Adipose tissue (tissue), 3 donors: Measurements from ENCODE around the gene SIK3. TPM values are rescaled to one million over a fixed set of nuclear protein-coding genes. Genes with fewer than 3 reads are reported as not detected.

Source experiments
- H3K27ac ChIP-seq: one replicate; pipeline ENCODE4 v1.5.1; 2013; ENCODE audit warnings: low read depth, low read length
- WGBS, 3 donors: extraction: QIAGEN DNeasy Blood & Tissue Kit; methylation state at CpG; one replicate each; pipeline ENCODE4 v1.1.7; 2013; 5-methylcytosine and 5-hydroxymethylcytosine counted together
- polyA plus RNA-seq, 3 donors: library from polyadenylated mRNA; stranded (reverse); fragments of 200-250 nt; gene quantifications; one replicate each; pipeline ENCODE4 v1.2.3, GENCODE V29; 2013
- donor health status: healthy with polysubstance abuse.
- donor health status: Bipolar disorder and iron deficiency.
- donor health status: healthy.

Gene SIK3
- polyA plus RNA-seq, 3 donors, result 8.5 to 13.8 (median 11.2) TPM

DNA sequence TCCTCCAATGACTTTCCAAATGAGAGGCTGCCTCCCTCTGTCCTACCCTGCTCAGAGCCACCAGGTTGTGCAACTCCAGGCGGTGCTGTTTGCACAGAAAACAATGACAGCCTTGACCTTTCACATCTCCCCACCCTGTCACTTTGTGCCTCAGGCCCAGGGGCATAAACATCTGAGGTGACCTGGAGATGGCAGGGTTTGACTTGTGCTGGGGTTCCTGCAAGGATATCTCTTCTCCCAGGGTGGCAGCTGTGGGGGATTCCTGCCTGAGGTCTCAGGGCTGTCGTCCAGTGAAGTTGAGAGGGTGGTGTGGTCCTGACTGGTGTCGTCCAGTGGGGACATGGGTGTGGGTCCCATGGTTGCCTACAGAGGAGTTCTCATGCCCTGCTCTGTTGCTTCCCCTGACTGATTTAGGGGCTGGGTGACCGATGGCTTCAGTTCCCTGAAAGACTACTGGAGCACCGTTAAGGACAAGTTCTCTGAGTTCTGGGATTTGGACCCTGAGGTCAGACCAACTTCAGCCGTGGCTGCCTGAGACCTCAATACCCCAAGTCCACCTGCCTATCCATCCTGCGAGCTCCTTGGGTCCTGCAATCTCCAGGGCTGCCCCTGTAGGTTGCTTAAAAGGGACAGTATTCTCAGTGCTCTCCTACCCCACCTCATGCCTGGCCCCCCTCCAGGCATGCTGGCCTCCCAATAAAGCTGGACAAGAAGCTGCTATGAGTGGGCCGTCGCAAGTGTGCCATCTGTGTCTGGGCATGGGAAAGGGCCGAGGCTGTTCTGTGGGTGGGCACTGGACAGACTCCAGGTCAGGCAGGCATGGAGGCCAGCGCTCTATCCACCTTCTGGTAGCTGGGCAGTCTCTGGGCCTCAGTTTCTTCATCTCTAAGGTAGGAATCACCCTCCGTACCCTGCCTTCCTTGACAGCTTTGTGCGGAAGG, 265.6 kb downstream of the SIK3 start:
- 80 to 83% (median 82%) methylated on average over 12 to 13 of the region's 13 CpGs for WGBS, 3 donors
- no peak overlapping the region for H3K27ac ChIP-seq

DNA sequence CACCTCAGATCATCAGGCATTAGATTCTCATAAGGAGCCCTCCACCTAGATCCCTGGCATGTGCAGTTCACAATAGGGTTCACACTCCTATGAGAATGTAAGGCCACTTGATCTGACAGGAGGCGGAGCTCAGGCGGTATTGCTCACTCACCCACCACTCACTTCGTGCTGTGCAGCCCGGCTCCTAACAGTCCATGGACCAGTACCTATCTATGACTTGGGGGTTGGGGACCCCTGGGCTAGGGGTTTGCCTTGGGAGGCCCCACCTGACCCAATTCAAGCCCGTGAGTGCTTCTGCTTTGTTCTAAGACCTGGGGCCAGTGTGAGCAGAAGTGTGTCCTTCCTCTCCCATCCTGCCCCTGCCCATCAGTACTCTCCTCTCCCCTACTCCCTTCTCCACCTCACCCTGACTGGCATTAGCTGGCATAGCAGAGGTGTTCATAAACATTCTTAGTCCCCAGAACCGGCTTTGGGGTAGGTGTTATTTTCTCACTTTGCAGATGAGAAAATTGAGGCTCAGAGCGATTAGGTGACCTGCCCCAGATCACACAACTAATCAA, 266.4 kb downstream of the SIK3 start:
- no peak overlapping the region for H3K27ac ChIP-seq
- WGBS, 3 donors, result 87 to 97% (median 96%) methylated on average over 7 of the region's 7 CpGs

DNA sequence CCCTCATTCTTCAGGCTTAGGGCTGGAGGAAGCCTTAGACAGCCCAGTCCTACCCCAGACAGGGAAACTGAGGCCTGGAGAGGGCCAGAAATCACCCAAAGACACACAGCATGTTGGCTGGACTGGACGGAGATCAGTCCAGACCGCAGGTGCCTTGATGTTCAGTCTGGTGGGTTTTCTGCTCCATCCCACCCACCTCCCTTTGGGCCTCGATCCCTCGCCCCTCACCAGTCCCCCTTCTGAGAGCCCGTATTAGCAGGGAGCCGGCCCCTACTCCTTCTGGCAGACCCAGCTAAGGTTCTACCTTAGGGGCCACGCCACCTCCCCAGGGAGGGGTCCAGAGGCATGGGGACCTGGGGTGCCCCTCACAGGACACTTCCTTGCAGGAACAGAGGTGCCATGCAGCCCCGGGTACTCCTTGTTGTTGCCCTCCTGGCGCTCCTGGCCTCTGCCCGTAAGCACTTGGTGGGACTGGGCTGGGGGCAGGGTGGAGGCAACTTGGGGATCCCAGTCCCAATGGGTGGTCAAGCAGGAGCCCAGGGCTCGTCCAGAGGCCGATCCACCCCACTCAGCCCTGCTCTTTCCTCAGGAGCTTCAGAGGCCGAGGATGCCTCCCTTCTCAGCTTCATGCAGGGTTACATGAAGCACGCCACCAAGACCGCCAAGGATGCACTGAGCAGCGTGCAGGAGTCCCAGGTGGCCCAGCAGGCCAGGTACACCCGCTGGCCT, 267.9 kb downstream of the SIK3 start:
- no peak overlapping the region for H3K27ac ChIP-seq
- WGBS, 3 donors, result 90 to 96% (median 93%) methylated on average over 17 of the region's 17 CpGs

DNA sequence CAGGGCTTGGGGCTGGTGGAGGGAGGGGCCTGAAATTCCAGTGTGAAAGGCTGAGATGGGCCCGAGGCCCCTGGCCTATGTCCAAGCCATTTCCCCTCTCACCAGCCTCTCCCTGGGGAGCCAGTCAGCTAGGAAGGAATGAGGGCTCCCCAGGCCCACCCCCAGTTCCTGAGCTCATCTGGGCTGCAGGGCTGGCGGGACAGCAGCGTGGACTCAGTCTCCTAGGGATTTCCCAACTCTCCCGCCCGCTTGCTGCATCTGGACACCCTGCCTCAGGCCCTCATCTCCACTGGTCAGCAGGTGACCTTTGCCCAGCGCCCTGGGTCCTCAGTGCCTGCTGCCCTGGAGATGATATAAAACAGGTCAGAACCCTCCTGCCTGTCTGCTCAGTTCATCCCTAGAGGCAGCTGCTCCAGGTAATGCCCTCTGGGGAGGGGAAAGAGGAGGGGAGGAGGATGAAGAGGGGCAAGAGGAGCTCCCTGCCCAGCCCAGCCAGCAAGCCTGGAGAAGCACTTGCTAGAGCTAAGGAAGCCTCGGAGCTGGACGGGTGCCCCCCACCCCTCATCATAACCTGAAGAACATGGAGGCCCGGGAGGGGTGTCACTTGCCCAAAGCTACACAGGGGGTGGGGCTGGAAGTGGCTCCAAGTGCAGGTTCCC, 268.6 kb downstream of the SIK3 start, which contains the start of gene APOC3:
Gene APOC3, plus strand, starts transcription at position 383 of the 659 bp plus-strand sequence. CDS start 676 bp downstream, outside the sequence.
- WGBS, 3 donors, result 65 to 72% (median 66%) methylated on average over 9 of the region's 9 CpGs
- H3K27ac ChIP-seq, result no peak within 1 kb of the TSS

DNA sequence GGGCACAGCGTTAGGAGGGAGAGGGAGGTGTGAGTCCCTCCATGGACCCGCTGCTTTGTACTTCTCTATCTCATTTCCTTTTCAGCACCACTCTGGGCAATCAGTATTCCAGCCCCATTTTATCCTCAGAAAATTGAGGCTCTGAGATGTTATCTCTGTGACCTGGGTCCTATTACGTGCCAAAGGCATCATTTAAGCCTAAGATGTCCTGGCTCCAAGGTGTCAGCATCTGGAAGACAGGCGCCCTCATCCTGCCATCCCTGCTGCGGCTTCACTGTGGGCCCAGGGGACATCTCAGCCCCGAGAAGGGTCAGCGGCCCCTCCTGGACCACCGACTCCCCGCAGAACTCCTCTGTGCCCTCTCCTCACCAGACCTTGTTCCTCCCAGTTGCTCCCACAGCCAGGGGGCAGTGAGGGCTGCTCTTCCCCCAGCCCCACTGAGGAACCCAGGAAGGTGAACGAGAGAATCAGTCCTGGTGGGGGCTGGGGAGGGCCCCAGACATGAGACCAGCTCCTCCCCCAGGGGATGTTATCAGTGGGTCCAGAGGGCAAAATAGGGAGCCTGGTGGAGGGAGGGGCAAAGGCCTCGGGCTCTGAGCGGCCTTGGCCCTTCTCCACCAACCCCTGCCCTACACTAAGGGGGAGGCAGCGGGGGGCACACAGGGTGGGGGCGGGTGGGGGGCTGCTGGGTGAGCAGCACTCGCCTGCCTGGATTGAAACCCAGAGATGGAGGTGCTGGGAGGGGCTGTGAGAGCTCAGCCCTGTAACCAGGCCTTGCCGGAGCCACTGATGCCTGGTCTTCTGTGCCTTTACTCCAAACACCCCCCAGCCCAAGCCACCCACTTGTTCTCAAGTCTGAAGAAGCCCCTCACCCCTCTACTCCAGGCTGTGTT, 269.4 kb downstream of the SIK3 start:
- WGBS, 3 donors, result 68 to 70% (median 68%) methylated on average over 16 of the region's 16 CpGs
- no peak overlapping the region for H3K27ac ChIP-seq

DNA sequence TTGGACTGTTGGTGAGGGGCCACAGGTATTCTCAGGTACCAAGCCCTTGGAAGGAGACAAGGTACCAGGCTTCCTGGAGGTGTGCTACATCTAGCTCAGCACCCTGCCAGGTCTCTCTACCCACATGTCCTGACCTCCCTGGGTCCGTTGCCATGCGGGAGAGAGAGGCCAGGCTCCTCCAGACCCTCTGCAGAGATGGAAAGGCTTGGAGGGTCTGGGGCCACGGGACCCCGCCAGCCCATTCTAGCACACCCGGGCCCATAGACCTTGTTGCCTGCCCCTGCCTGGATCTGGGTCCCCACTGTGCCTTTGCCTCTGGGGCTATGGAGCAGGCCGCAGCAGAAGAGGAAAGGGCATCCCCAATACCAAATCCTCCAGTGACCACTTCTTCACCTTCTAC, 270.8 kb downstream of the SIK3 start:
- H3K27ac ChIP-seq, result no peak overlapping the region
- WGBS, 3 donors, result 85 to 96% (median 94%) methylated on average over 6 of the region's 6 CpGs

DNA sequence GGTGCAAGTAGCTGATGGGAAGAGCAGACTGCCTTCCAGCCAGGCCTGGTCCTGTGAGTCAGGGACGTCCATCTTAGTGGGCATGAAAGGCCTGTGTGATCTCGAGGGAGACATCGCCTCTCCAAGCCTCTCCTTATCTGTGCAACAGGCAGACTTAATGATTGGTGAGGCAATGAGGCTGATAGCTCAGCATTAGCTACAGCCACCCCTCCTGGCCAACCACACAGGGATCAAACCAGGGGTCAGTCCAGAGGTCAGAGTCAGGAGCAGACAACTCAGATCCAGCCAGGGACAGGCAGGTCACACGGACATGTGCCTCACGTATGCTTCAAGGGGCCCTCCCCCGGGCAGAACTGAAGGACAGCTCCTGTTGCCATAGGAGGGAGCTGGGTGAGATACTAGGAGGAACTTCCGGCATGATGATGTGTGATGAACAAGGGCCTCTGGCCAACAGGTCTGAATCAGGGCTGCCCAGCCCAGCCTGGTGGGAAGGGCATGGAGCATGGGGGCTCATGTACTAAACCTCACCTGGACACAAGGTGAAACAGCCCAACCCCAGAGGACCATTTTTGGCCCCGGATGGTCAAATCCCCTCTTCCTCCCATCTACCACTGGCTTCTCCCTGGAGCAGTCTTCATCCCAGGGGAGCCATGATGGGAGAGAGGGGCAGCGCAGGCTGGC, 271.3 kb downstream of the SIK3 start:
- no peak overlapping the region for H3K27ac ChIP-seq
- WGBS, 3 donors, result 78 to 82% (median 78%) methylated on average over 9 of the region's 9 CpGs

DNA sequence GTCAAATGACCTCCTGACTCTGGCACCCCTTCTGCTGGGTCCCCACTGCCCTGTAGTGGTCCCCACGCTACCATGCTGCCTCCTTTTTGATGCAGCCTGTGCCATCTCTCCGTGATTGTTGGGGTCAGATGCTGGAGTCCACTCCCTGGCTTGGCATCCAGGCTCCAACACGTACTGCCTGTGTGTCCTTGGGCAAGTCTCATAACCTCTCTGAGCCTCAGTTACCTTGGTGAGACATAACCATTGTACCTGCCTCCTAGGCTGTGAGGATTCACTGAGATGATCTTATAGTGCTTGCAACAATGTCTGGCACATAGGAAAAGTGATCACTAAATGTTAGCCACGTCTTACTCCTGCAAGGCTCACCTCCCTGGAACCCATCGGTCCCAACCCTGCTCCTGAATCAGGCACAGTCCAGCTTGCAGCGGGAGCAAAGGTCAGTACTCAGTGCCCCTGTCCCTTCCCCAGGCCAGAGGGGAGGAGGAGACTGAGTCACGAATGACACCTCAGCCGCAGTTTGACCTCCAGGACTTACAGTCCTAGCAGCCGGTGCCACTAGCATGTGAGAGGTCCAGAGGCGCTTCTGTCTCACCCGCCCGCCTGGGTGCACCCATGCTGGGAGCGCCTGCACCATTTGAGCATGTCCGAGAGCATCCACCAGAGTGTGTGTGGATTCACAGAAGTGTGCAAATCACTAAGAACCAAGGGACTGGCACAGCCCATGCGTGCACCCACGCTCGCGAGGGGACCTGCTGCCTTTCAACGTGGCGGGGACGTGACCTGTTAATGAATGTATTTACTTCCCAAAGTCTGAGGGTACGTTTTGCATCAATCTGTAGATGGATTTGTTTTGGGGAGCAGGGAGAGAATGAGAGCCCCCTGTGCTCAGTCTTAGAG, 272.1 kb downstream of the SIK3 start:
- WGBS, 3 donors, result 79 to 81% (median 80%) methylated on average over 21 to 22 of the region's 22 CpGs
- H3K27ac ChIP-seq, result no peak overlapping the region

DNA sequence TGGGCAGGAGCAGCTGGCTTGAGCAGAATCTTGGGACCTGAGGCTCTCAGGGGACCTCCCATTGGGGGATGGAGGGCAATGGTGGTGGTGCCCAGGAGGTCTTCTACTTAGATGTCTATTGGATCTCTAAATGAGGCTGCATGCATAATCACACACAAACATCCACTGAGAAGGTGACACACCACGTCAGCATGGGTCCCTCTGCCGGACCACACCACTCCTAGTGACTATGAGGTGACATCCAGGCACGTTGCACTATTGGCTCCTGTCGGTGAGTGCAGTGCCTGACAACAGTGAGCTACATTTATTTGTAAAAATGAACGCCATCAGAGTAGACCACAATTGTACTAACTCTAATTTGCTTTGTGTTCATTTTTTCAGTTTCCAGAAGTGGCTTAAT, 272.8 kb downstream of the SIK3 start:
- H3K27ac ChIP-seq, result no peak overlapping the region
- 77 to 88% (median 81%) methylated on average over 5 of the region's 5 CpGs for WGBS, 3 donors

DNA sequence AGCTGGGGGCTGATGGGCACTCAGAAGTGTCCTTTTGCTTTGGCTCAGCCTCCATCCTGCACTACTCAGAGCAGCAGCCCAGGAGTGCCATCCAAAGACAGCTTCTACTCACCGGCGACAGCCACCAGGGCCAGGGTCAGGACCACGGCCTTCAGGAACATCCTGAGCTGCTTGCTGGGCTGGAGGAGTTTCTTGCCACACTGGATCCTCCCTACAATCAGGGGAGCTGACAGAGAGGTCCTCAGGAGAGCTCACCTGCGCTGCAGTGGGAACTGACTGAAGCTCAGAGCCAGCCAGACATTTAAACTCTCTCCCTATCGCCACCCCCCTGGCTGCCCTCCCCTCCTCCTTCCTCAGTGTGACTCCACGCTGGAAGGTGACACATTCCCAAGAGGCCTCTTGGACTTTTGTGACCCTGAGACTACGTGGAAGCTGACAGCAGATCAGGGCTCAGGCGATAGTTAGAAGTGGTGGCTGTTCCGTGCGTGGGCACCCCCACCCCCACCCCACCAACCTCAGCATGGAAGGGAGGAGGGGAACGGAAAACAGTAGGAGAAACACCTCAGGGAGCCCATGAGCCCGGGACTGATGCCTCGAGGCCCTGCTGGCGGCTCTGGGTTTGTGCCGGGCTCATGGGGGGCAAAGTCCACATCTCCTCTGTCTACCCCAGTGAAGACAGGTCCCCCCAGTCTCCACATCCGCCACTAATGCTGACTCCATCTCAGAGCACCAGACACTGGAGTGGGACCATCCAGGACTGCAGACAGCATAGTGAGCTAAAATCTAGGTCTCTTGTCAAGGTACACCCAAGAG, 275.0 kb downstream of the SIK3 start, which contains the start of gene APOA4:
Gene APOA4, minus strand, starts transcription at position 274 of the 813 bp plus-strand sequence. Its CDS starts 113 bp downstream, at position 161.
- H3K27ac ChIP-seq, result no peak within 1 kb of the TSS
- 71 to 84% (median 84%) methylated on average over 14 to 16 of the region's 16 CpGs for WGBS, 3 donors

DNA sequence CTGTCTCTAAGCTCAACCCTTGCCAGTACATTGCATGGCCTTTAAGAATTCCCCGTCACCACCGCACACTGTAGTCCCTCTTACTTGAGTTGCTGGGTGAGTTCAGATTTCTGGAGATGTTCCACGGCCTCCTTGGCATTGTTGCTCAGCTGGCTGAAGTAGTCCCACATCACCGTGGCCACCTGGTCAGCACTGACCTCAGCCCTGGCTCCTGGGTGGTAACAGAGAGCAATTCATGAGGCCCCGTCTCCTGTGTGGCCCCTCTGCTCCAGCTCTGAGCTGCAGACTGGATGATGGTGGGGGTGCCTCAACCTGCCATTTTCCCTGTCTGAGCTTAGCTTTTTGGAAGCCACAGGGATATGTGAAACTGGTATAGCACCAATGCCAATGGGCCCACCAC, 275.7 kb downstream of the SIK3 start:
- WGBS, 3 donors, result 72 to 75% (median 74%) methylated on average over 5 of the region's 5 CpGs
- no peak overlapping the region for H3K27ac ChIP-seq

DNA sequence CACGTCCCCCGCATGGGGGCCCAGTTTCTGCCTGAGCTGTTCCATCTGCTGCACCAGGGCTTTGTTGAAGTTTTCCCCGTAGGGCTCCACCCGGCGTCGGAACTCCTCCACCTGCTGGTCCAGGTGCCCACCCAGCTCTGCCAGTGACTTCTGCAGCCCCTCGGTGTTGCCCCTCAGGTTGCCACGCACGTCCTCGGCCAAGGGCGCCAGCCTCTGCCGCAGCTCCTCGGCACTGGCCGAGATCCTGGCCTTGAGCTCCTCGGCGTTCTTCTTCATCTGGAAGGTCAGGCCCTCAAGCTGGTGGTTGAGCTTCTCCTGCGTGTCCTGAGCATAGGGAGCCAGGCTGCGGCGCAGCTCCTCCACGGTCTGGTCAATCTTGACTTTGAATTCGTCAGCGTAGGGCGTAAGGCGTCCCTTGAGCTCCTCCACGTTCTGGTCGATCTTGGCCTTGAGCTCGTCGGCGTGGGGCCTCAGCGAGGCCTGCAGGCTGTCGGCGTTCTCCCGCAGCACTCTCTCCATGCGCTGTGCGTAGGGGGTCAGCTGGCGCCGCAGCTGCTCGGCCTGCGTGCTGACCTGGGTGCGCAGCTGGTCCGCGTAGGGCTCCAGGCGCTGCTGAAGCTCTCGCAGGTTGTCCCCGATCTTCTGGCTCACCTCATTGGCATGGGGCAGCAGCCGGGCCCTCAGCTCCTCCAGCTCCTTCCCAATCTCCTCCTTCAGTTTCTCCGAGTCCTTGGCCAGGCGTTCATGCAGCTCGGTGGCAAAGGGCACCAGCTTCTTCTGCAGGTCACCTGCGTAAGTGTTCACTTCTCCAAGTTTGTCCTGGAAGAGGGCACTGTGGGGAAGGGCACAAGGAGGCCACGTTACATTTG, 276.9 kb downstream of the SIK3 start:
- no peak overlapping the region for H3K27ac ChIP-seq
- 92 to 94% (median 94%) methylated on average over 51 of the region's 51 CpGs for WGBS, 3 donors

DNA sequence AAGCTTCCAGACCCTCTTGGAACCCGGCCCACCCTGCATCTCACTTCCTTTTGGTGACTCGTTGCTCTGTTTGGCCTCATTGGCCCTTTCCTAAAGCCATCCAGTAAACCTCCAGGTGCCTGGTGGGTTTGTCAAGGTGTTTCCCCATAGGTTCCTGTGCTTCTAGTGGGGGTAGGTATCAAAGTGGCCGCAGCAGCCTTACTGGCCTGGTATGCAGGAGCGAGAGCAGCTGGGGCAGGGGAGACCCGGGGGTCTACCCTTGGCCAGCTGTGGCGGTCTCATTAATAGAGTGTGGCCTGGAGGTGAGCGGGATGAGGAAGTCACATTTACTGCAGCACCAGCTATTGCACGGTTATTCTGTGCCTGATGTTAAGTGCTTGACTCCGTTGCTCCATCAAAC, 279.2 kb downstream of the SIK3 start:
- no peak overlapping the region for H3K27ac ChIP-seq
- WGBS, 3 donors, result 87 to 90% (median 89%) methylated on average over 9 of the region's 9 CpGs

DNA sequence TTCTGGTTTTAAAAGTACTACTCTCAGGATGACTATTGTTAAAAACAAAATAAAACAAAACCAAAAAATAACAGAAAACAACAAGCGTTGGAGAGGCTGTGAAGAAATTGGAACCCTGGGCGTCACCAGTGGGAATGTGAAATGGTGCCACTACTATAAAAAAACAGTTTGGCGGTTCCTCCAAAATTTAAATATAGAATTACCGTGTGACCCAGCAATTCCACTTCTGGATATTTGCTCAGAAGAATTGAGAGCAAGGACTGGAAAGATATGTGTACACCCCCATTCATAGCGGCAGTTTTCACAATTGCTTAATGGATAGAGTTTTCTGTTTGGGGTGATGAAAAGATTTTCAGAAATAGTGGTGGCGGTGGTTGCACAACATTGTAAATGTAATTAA, 283.7 kb downstream of the SIK3 start:
- WGBS, 3 donors, result 72 to 87% (median 73%) methylated on average over 6 of the region's 6 CpGs
- H3K27ac ChIP-seq, result no peak overlapping the region
